ENCODE measurements around the gene SMYD4.
A peak's percentile ranks its signal among the peaks of the same experiment; 100 is the strongest.
"Not testable (repeated sequence)": the region's sequence is repeated elsewhere in the genome, so short reads cannot be mapped to it uniquely, and the experiment has no call there.

Gene SMYD4

DNA sequence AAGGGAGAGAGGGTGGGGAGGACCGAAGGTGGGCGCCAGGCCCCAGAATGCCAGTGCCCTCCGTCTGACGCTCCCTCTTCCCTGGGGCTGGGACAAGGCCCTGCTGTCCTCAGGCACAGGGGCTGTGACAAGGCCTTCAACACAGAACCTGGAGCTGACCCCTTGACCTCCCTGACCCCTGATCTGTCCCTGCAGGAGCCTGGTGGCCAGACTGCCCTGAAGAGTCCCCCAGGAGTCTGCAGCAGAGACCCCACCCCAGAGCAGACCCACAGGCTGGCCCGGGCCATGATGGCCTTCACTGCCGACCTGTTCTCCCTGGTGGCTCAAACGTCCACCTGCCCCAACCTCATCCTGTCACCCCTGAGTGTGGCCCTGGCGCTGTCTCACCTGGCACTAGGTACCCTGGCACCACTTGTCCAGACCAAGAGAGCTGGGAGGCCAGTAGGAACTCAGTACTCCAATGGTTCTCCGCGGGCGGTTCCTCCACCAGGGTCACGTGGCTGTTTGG, 84.1 kb downstream of the SMYD4 start:
- no peak for DNase-seq
- H3K36me3 ChIP-seq (ENCODE audit: control insufficient read depth, insufficient read depth, low read length), result no peaks in the 10 kb centered on the region
- no peaks in the 10 kb centered on the region for H3K9me3 ChIP-seq (ENCODE audit: control insufficient read depth, low read length)
- H3K27me3 ChIP-seq (replicated peaks; ENCODE audit: control insufficient read depth, insufficient read depth, low read length, poor library complexity, severe bottlenecking), result no peaks in the 10 kb centered on the region
- H3K4me1 ChIP-seq (ENCODE audit: control insufficient read depth, insufficient read depth, low read length, poor library complexity, severe bottlenecking), result no peaks in the 10 kb centered on the region
- no peak overlapping the region for H3K4me3 ChIP-seq (ENCODE audit: insufficient read depth, low read depth, low read length, poor library complexity, severe bottlenecking)
- no peak overlapping the region for H3K27ac ChIP-seq (ENCODE audit: insufficient read depth, low read length, poor library complexity, severe bottlenecking)

DNA sequence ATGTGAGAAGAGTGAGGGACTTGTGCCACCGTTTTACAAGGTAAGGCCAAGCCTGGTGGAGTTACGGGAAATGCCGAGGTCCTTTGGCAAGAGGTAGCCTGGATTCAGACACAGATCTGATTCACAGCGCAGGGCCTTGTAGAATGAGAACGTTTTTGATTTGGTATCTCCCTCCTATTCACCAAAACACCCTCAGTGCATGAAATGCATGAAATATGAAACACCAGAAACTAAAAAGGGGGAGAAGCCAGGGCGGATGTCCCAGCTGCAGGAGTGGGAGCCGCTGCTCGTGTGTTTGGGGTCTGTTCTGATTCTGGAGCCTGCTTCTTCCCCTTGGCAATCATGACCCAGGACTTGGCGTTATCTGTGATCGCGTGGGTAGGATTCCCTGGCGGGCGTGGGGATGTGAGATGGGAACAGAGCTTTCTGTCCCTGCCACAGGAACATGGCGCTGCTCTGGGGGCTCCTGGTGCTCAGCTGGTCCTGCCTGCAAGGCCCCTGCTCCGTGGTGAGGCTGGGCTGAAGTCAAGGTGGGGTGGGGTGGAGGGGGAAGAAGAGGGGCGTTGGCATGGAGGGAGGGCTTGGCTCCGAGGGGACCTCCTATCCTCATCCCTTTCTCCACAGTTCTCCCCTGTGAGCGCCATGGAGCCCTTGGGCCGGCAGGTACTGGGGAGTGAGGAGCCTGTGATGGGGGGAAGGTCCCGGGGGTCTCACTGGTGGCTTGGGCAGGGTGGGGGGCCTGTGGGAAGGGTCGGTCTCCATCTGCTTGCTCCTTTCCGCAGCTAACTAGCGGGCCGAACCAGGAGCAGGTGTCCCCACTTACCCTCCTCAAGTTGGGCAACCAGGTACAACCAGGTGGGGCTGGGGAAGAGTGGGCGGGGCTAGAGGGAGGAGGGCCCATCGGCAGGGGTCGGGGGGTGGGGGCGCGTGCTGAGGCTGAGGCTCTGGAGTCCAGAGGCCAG, 84.9 kb downstream of the SMYD4 start:
- no peak for DNase-seq
- no peak overlapping the region for H3K4me3 ChIP-seq (ENCODE audit: insufficient read depth, low read depth, low read length, poor library complexity, severe bottlenecking)
- H3K27me3 ChIP-seq (replicated peaks; ENCODE audit: control insufficient read depth, insufficient read depth, low read length, poor library complexity, severe bottlenecking), result no peaks in the 10 kb centered on the region
- no peaks in the 10 kb centered on the region for H3K4me1 ChIP-seq (ENCODE audit: control insufficient read depth, insufficient read depth, low read length, poor library complexity, severe bottlenecking)
- H3K36me3 ChIP-seq (ENCODE audit: control insufficient read depth, insufficient read depth, low read length), result no peaks in the 10 kb centered on the region
- H3K9me3 ChIP-seq (ENCODE audit: control insufficient read depth, low read length), result no peaks in the 10 kb centered on the region
- H3K27ac ChIP-seq (ENCODE audit: insufficient read depth, low read length, poor library complexity, severe bottlenecking), result no peak overlapping the region

DNA sequence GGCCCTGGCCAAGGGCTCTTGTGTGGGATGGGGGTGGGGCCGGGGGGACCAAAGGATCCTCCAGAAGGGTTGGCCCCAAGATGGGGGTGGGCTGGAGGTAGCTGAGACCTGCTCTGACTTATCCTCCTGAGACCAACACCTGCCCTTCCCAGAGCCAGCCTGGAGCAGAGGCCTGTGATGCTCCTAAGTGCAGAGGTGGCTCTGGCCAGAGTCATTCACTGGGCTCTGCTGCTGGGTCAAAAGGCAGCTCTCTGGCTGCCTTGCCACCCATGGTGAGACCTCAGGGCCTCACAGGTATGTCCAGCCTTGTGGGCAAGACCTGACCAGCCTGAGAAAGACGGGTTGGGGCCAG, 86.6 kb downstream of the SMYD4 start:
- Histone ChIP-seq H3K9me3 (ENCODE audit: control insufficient read depth, low read length) (no peaks in the 10 kb centered on the region), H3K36me3 (ENCODE audit: control insufficient read depth, insufficient read depth, low read length) (no peaks in the 10 kb centered on the region), H3K4me1 (ENCODE audit: control insufficient read depth, insufficient read depth, low read length, poor library complexity, severe bottlenecking) (no peaks in the 10 kb centered on the region), H3K4me3 (ENCODE audit: insufficient read depth, low read depth, low read length, poor library complexity, severe bottlenecking) (no peak overlapping the region), H3K27ac (ENCODE audit: insufficient read depth, low read length, poor library complexity, severe bottlenecking) (no peak overlapping the region), H3K27me3 (replicated peaks; ENCODE audit: control insufficient read depth, insufficient read depth, low read length, poor library complexity, severe bottlenecking) (no peaks in the 10 kb centered on the region)
- DNase-seq, result no peak

DNA sequence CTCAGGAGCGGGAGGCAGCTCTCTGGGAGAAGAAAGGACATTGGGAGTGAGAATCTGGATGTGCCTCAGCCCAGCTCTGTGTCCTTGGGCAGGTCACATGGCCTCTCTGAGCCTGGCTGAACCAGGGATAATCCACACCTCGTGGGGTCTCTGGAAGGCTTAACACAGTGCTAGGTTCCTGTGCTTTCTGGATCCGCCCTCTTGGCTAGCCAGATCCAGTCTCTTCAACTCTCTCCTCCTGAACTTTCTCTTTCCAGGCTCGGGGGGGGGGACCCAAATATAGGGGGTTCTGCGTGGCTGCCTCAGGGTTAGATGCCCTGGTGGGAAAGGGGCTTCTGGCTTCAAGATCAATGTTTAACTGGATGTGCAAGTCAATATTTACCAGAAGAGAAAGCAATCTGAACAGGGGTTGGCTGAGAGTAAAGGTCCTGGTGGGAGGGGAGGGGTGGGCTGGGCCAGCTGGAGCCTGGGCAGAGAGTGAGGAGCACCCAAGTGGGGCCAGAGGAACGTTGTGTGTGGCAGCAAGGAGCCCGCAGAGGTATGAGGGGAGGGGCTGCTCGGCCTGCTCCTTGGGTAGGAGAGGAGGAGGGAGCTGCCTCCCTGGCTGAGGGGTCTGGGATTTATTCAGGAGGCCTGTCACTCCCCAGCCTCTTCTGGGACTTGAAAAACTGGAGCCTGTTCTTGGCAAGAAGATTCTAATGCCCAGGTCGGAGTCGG, 87.2 kb downstream of the SMYD4 start, which contains the start of gene SERPINF2:
TSS of gene SERPINF2 (plus strand) at position 501 of the 717 bp plus-strand sequence. CDS start 2,125 bp downstream, outside the sequence.
- Histone ChIP-seq H3K27ac (ENCODE audit: insufficient read depth, low read length, poor library complexity, severe bottlenecking) (no peak within 1 kb of the TSS), H3K27me3 (replicated peaks; ENCODE audit: control insufficient read depth, insufficient read depth, low read length, poor library complexity, severe bottlenecking) (no peaks in the 10 kb centered on the region), H3K36me3 (ENCODE audit: control insufficient read depth, insufficient read depth, low read length) (peaks cover 5% of the 10 kb centered on the region), H3K9me3 (ENCODE audit: control insufficient read depth, low read length) (no peaks in the 10 kb centered on the region), H3K4me1 (ENCODE audit: control insufficient read depth, insufficient read depth, low read length, poor library complexity, severe bottlenecking) (no peaks in the 10 kb centered on the region), H3K4me3 (ENCODE audit: insufficient read depth, low read depth, low read length, poor library complexity, severe bottlenecking) (no peak within 1 kb of the TSS)
- DNase-seq, result no peak

- H3K4me1 ChIP-seq (ENCODE audit: control insufficient read depth, insufficient read depth, low read length, poor library complexity, severe bottlenecking); H3K27ac ChIP-seq (ENCODE audit: insufficient read depth, low read length, poor library complexity, severe bottlenecking); H3K4me3 ChIP-seq (ENCODE audit: insufficient read depth, low read depth, low read length, poor library complexity, severe bottlenecking); H3K9me3 ChIP-seq (ENCODE audit: control insufficient read depth, low read length); DNase-seq; H3K27me3 ChIP-seq (replicated peaks; ENCODE audit: control insufficient read depth, insufficient read depth, low read length, poor library complexity, severe bottlenecking): not testable (repeated sequence)
- H3K36me3 ChIP-seq (ENCODE audit: control insufficient read depth, insufficient read depth, low read length), result peaks cover 10% of the 10 kb centered on the region
Observed at GRCh38 chr17:1741899-1742298, 87.8 kb downstream of the SMYD4 start.

- Histone ChIP-seq H3K36me3 (ENCODE audit: control insufficient read depth, insufficient read depth, low read length) (peaks cover 30% of the 10 kb centered on the region), H3K27ac (ENCODE audit: insufficient read depth, low read length, poor library complexity, severe bottlenecking) (peak overlapping the region; percentile 33), H3K4me3 (ENCODE audit: insufficient read depth, low read depth, low read length, poor library complexity, severe bottlenecking) (no peak overlapping the region), H3K27me3 (replicated peaks; ENCODE audit: control insufficient read depth, insufficient read depth, low read length, poor library complexity, severe bottlenecking) (no peaks in the 10 kb centered on the region), H3K9me3 (ENCODE audit: control insufficient read depth, low read length) (no peaks in the 10 kb centered on the region), H3K4me1 (ENCODE audit: control insufficient read depth, insufficient read depth, low read length, poor library complexity, severe bottlenecking) (no peaks in the 10 kb centered on the region)
- no peak for DNase-seq
Observed at GRCh38 chr17:1737531-1738291, 92.0 kb downstream of the SMYD4 start.

GRCh38 chr17:1736348-1737281, 93.1 kb downstream of the SMYD4 start:
- peak in 1 of 3 donors; percentile 31 for DNase-seq
- H3K36me3 ChIP-seq (ENCODE audit: control insufficient read depth, insufficient read depth, low read length), result peaks cover 33% of the 10 kb centered on the region
- H3K4me3 ChIP-seq (ENCODE audit: insufficient read depth, low read depth, low read length, poor library complexity, severe bottlenecking), result no peak overlapping the region
- H3K27ac ChIP-seq (ENCODE audit: insufficient read depth, low read length, poor library complexity, severe bottlenecking), result peak overlapping the region; percentile 14
- no peaks in the 10 kb centered on the region for H3K9me3 ChIP-seq (ENCODE audit: control insufficient read depth, low read length)
- H3K4me1 ChIP-seq (ENCODE audit: control insufficient read depth, insufficient read depth, low read length, poor library complexity, severe bottlenecking), result no peaks in the 10 kb centered on the region
- no peaks in the 10 kb centered on the region for H3K27me3 ChIP-seq (replicated peaks; ENCODE audit: control insufficient read depth, insufficient read depth, low read length, poor library complexity, severe bottlenecking)

DNA sequence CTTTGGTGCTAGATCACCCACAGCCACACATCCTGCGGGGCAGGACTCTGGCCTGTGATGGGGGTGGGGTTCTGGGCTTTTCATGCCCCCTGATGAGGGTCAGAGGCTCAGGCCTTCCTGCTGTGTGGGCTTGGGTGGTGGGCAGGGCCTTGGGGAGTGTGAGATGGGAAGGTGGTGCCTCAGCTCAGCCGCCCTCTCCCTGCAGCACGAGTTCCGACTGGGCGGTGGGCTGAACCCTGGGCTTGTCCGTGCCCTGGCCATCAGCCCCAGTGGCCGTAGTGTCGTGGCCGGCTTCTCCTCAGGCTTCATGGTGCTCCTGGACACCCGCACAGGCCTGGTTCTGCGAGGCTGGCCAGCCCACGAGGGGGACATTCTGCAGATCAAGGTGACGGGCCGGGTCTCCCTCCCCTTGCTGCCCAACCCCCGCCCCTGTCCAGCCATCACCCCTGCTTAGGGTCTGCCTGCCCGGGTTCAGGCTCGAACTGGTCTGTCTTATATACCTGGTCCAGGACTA, 93.8 kb downstream of the SMYD4 start:
- Histone ChIP-seq H3K27ac (ENCODE audit: insufficient read depth, low read length, poor library complexity, severe bottlenecking) (peak overlapping the region; percentile 14), H3K36me3 (ENCODE audit: control insufficient read depth, insufficient read depth, low read length) (peaks cover 39% of the 10 kb centered on the region), H3K4me1 (ENCODE audit: control insufficient read depth, insufficient read depth, low read length, poor library complexity, severe bottlenecking) (no peaks in the 10 kb centered on the region), H3K4me3 (ENCODE audit: insufficient read depth, low read depth, low read length, poor library complexity, severe bottlenecking) (no peak overlapping the region), H3K9me3 (ENCODE audit: control insufficient read depth, low read length) (no peaks in the 10 kb centered on the region), H3K27me3 (replicated peaks; ENCODE audit: control insufficient read depth, insufficient read depth, low read length, poor library complexity, severe bottlenecking) (no peaks in the 10 kb centered on the region)
- DNase-seq, result no peak

GRCh38 chr17:1735418-1735817, 94.3 kb downstream of the SMYD4 start:
- Histone ChIP-seq H3K36me3 (ENCODE audit: control insufficient read depth, insufficient read depth, low read length) (peaks cover 43% of the 10 kb centered on the region), H3K4me1 (ENCODE audit: control insufficient read depth, insufficient read depth, low read length, poor library complexity, severe bottlenecking) (no peaks in the 10 kb centered on the region), H3K9me3 (ENCODE audit: control insufficient read depth, low read length) (no peaks in the 10 kb centered on the region), H3K4me3 (ENCODE audit: insufficient read depth, low read depth, low read length, poor library complexity, severe bottlenecking) (no peak overlapping the region), H3K27ac (ENCODE audit: insufficient read depth, low read length, poor library complexity, severe bottlenecking) (no peak overlapping the region), H3K27me3 (replicated peaks; ENCODE audit: control insufficient read depth, insufficient read depth, low read length, poor library complexity, severe bottlenecking) (no peaks in the 10 kb centered on the region)
- DNase-seq, result no peak
